Progenitor cell of endocrine pancreas (in vitro differentiated cells): ENCODE data around the gene LINGO4. TPM values are rescaled to one million over a fixed set of nuclear protein-coding genes. Genes with fewer than 3 reads are reported as not detected.

Source experiments
- DNase-seq: peaks from one replicate; pipeline ENCODE4 v3.0.0; 2021; ENCODE audit warnings: low spot score; ENCODE audit not compliant: unreplicated experiment
- H3K27ac Mint-ChIP-seq: 2 replicates; pipeline ENCODE4 v1.8.0; 2021; ENCODE audit warnings: mild to moderate bottlenecking, moderate library complexity, mixed read lengths
- H3K27me3 Mint-ChIP-seq: 2 replicates; pipeline ENCODE4 v1.8.0; 2021; ENCODE audit warnings: mixed read lengths
- H3K36me3 Mint-ChIP-seq: 2 replicates; pipeline ENCODE4 v1.8.0; 2022; ENCODE audit warnings: mixed read lengths; ENCODE audit not compliant: insufficient read depth
- H3K4me1 Mint-ChIP-seq: 2 replicates; pipeline ENCODE4 v1.8.0; 2021; ENCODE audit warnings: low read depth, mixed read lengths
- H3K4me3 Mint-ChIP-seq: 2 replicates; pipeline ENCODE4 v1.8.0; 2021; ENCODE audit warnings: low read depth, mild to moderate bottlenecking, moderate library complexity, mixed read lengths
- H3K9me3 Mint-ChIP-seq: 2 replicates; pipeline ENCODE4 v1.8.0; 2021; ENCODE audit warnings: low read depth, mixed read lengths
- total RNA-seq: library from RNA; stranded (reverse); gene quantifications from 2 replicates; pipeline ENCODE4 v1.2.1, GENCODE V29; 2021
- TF ChIP-seq, protein P1 (sequence below): fragments of 200-600 bp; sonication (generic); IDR thresholded peaks from one replicate; pipeline ENCODE4 v1.5.0; 2021; ENCODE audit warnings: antibody characterized with exemption, mild to moderate bottlenecking; ENCODE audit not compliant: unreplicated experiment

LINGO4 gene
- total RNA-seq, 1 donor from 2014 or later: not detected

GRCh38 chr1:151849871-151850270, 44.7 kb upstream of the LINGO4 start:
- H3K36me3 Mint-ChIP-seq: no peaks in the 10 kb centered on the region
- H3K4me3 Mint-ChIP-seq: no peak overlapping the region
- TF ChIP-seq, protein P1, sequence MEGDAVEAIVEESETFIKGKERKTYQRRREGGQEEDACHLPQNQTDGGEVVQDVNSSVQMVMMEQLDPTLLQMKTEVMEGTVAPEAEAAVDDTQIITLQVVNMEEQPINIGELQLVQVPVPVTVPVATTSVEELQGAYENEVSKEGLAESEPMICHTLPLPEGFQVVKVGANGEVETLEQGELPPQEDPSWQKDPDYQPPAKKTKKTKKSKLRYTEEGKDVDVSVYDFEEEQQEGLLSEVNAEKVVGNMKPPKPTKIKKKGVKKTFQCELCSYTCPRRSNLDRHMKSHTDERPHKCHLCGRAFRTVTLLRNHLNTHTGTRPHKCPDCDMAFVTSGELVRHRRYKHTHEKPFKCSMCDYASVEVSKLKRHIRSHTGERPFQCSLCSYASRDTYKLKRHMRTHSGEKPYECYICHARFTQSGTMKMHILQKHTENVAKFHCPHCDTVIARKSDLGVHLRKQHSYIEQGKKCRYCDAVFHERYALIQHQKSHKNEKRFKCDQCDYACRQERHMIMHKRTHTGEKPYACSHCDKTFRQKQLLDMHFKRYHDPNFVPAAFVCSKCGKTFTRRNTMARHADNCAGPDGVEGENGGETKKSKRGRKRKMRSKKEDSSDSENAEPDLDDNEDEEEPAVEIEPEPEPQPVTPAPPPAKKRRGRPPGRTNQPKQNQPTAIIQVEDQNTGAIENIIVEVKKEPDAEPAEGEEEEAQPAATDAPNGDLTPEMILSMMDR: no peak
- H3K27ac Mint-ChIP-seq: no peak overlapping the region
- no peaks in the 10 kb centered on the region for H3K4me1 Mint-ChIP-seq
- no peaks in the 10 kb centered on the region for H3K9me3 Mint-ChIP-seq
- peaks cover 16% of the 10 kb centered on the region for H3K27me3 Mint-ChIP-seq
- no peak for DNase-seq

- TF ChIP-seq, protein P1: no peak
- no peaks in the 10 kb centered on the region for H3K36me3 Mint-ChIP-seq
- H3K9me3 Mint-ChIP-seq: no peaks in the 10 kb centered on the region
- no peak overlapping the region for H3K4me3 Mint-ChIP-seq
- DNase-seq: no peak
- H3K27ac Mint-ChIP-seq: no peak overlapping the region
- no peaks in the 10 kb centered on the region for H3K4me1 Mint-ChIP-seq
- peaks cover 18% of the 10 kb centered on the region for H3K27me3 Mint-ChIP-seq
These were observed 43.9 kb upstream of the LINGO4 start for GRCh38 chr1:151849126-151849525.

GRCh38 chr1:151847867-151848596, 42.8 kb upstream of the LINGO4 start:
- TF ChIP-seq, protein P1: no peak
- Mint-ChIP-seq H3K4me3 (no peak overlapping the region), H3K4me1 (no peaks in the 10 kb centered on the region), H3K27ac (no peak overlapping the region), H3K9me3 (no peaks in the 10 kb centered on the region), H3K36me3 (no peaks in the 10 kb centered on the region), H3K27me3 (peaks cover 18% of the 10 kb centered on the region)
- DNase-seq: no peak

- H3K4me3 Mint-ChIP-seq: no peak overlapping the region
- peaks cover 17% of the 10 kb centered on the region for H3K27me3 Mint-ChIP-seq
- H3K4me1 Mint-ChIP-seq: peaks cover under 1% of the 10 kb centered on the region
- H3K9me3 Mint-ChIP-seq: no peaks in the 10 kb centered on the region
- H3K36me3 Mint-ChIP-seq: no peaks in the 10 kb centered on the region
- DNase-seq: no peak
- H3K27ac Mint-ChIP-seq: no peak overlapping the region
- TF ChIP-seq, protein P1: no peak
These were observed 41.5 kb upstream of the LINGO4 start for GRCh38 chr1:151846686-151847237.

GRCh38 chr1:151846062-151846568, 40.9 kb upstream of the LINGO4 start:
- TF ChIP-seq, protein P1: no peak
- no peak overlapping the region for H3K27ac Mint-ChIP-seq
- no peak for DNase-seq
- H3K27me3 Mint-ChIP-seq: peaks cover 12% of the 10 kb centered on the region
- peaks cover 3% of the 10 kb centered on the region for H3K4me1 Mint-ChIP-seq
- H3K9me3 Mint-ChIP-seq: no peaks in the 10 kb centered on the region
- no peak overlapping the region for H3K4me3 Mint-ChIP-seq
- no peaks in the 10 kb centered on the region for H3K36me3 Mint-ChIP-seq
